GM23248 (cell line): ENCODE data around the gene MT1B.

Source experiments
- EZH2 ChIP-seq: fragments of 200-600 bp; sonication (generic); IDR thresholded peaks from 2 replicates; pipeline ENCODE4 v1.6.1; 2018; ENCODE audit warnings: antibody characterized with exemption, mild to moderate bottlenecking; ENCODE audit not compliant: insufficient read depth, poor library complexity, severe bottlenecking
- EZH2phosphoT487 ChIP-seq: fragments of 200-600 bp; sonication (generic); IDR thresholded peaks from 2 replicates; pipeline ENCODE4 v1.6.1; 2018; ENCODE audit warnings: antibody characterized with exemption, moderate library complexity, mild to moderate bottlenecking, low read depth; ENCODE audit not compliant: insufficient read depth

DNA sequence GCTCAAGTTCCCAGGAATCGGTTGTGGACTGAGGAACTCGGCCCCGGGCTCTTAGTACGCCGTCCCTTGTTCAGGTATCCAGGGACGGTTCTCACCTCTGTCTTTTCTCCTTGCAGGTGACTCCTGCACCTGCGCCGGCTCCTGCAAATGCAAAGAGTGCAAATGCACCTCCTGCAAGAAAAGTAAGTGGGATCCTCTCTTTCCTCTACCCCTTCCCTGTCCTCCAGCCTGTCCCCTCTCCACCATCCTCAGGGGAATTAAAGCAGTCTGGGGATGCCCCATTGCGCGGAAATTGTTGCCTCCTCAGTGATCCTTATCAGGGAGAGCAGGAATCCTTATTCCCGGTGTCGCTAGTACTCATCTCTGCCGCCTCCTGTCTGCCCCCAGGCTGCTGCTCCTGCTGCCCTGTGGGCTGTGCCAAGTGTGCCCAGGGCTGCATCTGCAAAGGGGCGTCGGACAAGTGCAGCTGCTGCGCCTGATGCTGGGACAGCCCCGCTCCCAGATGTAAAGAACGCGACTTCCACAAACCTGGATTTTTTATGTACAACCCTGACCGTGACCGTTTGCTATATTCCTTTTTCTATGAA, 42.7 kb upstream of the MT1B start:
- TF ChIP-seq EZH2 (no peak), EZH2phosphoT487 (no peak)
